IMR-90 (cell line): ENCODE data around the gene ADGRV1.

Experiments
- BHLHE40 ChIP-seq: fragments of 150-350 bp; IDR thresholded peaks from 2 replicates; pipeline ENCODE4 v1.6.1; 2016; ENCODE audit warnings: mild to moderate bottlenecking, low read depth, low read length
- CEBPB ChIP-seq: IDR thresholded peaks from 2 replicates; pipeline ENCODE4 v1.6.1; 2012; ENCODE audit warnings: low read depth, low read length, improper control_type of control experiment
- MAFK ChIP-seq: IDR thresholded peaks from 2 replicates; pipeline ENCODE4 v1.6.1; 2012; ENCODE audit warnings: low read depth, low read length, improper control_type of control experiment
- POLR2A ChIP-seq: IDR thresholded peaks from 2 replicates; pipeline ENCODE4 v1.6.1; 2012; ENCODE audit warnings: mild to moderate bottlenecking, low read depth, low read length
- RAD21 ChIP-seq: IDR thresholded peaks from 2 replicates; pipeline ENCODE4 v1.6.1; 2012; ENCODE audit warnings: low read length, improper control_type of control experiment
- SMC3 ChIP-seq: fragments of 150-350 bp; IDR thresholded peaks from 2 replicates; pipeline ENCODE4 v1.6.1; 2016; ENCODE audit warnings: low read depth, mild to moderate bottlenecking, antibody characterized with exemption, low read length, moderate library complexity
- TF ChIP-seq, protein P1 (sequence below): conservative IDR thresholded peaks from 2 replicates; pipeline ENCODE4 v1.5.1; 2012; ENCODE audit warnings: mild to moderate bottlenecking, low read depth, low read length, improper control_type of control experiment
- TF ChIP-seq, protein P2 (sequence below): fragments of 150-350 bp; IDR thresholded peaks from 2 replicates; pipeline ENCODE4 v1.6.1; 2017; ENCODE audit warnings: mild to moderate bottlenecking, antibody characterized with exemption, low read length, low read depth
- TF ChIP-seq, protein P3 (sequence below): fragments of 150-350 bp; IDR thresholded peaks from 2 replicates; pipeline ENCODE4 v1.6.1; 2016; ENCODE audit warnings: low read depth, mild to moderate bottlenecking, low read length, moderate library complexity, borderline replicate concordance

DNA sequence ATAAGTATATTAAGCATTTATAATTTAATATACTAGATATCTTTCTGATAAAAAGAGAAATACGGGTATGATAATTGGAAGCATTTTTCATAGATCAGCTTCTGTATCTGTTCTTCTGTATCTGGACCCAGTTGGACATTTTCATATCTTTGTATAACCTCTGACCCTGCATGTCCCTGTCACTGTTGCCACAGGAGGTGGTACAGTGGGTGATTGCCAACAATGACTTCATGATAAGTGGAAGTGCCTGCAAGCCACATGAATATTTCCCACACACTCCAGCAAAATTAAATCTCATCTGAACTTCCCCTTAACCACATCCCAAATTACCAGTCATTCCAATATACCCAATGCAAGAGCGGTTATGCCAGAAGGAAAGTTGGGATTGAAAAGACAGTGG, 448.1 kb downstream of the ADGRV1 start:
- TF ChIP-seq POLR2A (no peak), SMC3 (no peak), BHLHE40 (no peak), RAD21 (no peak), CEBPB (no peak), MAFK (no peak)
- TF ChIP-seq, protein P1, sequence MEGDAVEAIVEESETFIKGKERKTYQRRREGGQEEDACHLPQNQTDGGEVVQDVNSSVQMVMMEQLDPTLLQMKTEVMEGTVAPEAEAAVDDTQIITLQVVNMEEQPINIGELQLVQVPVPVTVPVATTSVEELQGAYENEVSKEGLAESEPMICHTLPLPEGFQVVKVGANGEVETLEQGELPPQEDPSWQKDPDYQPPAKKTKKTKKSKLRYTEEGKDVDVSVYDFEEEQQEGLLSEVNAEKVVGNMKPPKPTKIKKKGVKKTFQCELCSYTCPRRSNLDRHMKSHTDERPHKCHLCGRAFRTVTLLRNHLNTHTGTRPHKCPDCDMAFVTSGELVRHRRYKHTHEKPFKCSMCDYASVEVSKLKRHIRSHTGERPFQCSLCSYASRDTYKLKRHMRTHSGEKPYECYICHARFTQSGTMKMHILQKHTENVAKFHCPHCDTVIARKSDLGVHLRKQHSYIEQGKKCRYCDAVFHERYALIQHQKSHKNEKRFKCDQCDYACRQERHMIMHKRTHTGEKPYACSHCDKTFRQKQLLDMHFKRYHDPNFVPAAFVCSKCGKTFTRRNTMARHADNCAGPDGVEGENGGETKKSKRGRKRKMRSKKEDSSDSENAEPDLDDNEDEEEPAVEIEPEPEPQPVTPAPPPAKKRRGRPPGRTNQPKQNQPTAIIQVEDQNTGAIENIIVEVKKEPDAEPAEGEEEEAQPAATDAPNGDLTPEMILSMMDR = no peak
- TF ChIP-seq, protein P2, sequence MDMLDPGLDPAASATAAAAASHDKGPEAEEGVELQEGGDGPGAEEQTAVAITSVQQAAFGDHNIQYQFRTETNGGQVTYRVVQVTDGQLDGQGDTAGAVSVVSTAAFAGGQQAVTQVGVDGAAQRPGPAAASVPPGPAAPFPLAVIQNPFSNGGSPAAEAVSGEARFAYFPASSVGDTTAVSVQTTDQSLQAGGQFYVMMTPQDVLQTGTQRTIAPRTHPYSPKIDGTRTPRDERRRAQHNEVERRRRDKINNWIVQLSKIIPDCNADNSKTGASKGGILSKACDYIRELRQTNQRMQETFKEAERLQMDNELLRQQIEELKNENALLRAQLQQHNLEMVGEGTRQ = no peak
- TF ChIP-seq, protein P3, sequence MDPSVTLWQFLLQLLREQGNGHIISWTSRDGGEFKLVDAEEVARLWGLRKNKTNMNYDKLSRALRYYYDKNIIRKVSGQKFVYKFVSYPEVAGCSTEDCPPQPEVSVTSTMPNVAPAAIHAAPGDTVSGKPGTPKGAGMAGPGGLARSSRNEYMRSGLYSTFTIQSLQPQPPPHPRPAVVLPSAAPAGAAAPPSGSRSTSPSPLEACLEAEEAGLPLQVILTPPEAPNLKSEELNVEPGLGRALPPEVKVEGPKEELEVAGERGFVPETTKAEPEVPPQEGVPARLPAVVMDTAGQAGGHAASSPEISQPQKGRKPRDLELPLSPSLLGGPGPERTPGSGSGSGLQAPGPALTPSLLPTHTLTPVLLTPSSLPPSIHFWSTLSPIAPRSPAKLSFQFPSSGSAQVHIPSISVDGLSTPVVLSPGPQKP = no peak
